Smooth muscle cell (in vitro differentiated cells): ENCODE data around the gene UBE2S. TPM values are rescaled to one million over a fixed set of nuclear protein-coding genes. Genes with fewer than 3 reads are reported as not detected.
"Not testable (repeated sequence)": the region's sequence is repeated elsewhere in the genome, so short reads cannot be mapped to it uniquely, and the experiment has no call there.

ENCODE experiments used
- DNase-seq: peaks from one replicate; lab custom pipeline; 2025; ENCODE audit not compliant: unreplicated experiment; lab: John Stamatoyannopoulos, UW
- H2AFZ ChIP-seq: fragments of 200-600 bp; sonication (generic); 2 replicates; pipeline ENCODE4 v1.6.0; 2016; ENCODE audit warnings: antibody characterized with exemption, low read depth, mild to moderate bottlenecking
- H3F3A ChIP-seq: fragments of 200-600 bp; sonication (generic); 2 replicates; pipeline ENCODE4 v1.6.0; 2017; ENCODE audit warnings: antibody characterized with exemption, low read depth
- H3K27ac ChIP-seq: fragments of 200-600 bp; sonication (generic); 2 replicates; pipeline ENCODE4 v1.5.1; 2016; ENCODE audit warnings: low read depth, mild to moderate bottlenecking
- H3K27me3 ChIP-seq: fragments of 200-600 bp; sonication (generic); 2 replicates; pipeline ENCODE4 v1.6.1; 2016; ENCODE audit warnings: low read depth, mild to moderate bottlenecking
- H3K36me3 ChIP-seq: fragments of 200-600 bp; sonication (generic); 2 replicates; pipeline ENCODE4 v1.5.1; 2016; ENCODE audit warnings: low read depth
- H3K4me1 ChIP-seq: fragments of 200-600 bp; sonication (generic); 2 replicates; pipeline ENCODE4 v1.5.1; 2016; ENCODE audit warnings: low read depth
- H3K4me2 ChIP-seq: fragments of 200-600 bp; sonication (generic); 2 replicates; pipeline ENCODE4 v1.6.0; 2016; ENCODE audit warnings: mild to moderate bottlenecking
- H3K4me3 ChIP-seq: fragments of 200-600 bp; sonication (generic); 2 replicates; pipeline ENCODE4 v1.5.1; 2016; ENCODE audit warnings: mild to moderate bottlenecking
- H3K79me2 ChIP-seq: fragments of 200-600 bp; sonication (generic); 2 replicates; pipeline ENCODE4 v1.6.0; 2016; ENCODE audit warnings: low read depth, mild to moderate bottlenecking
- H3K9ac ChIP-seq: fragments of 200-600 bp; sonication (generic); 2 replicates; pipeline ENCODE4 v1.6.0; 2016; ENCODE audit warnings: low read depth
- H3K9me3 ChIP-seq: fragments of 200-600 bp; sonication (generic); replicated peaks from 2 replicates; pipeline ENCODE4 v1.5.1; 2016; ENCODE audit warnings: low read depth
- H4K20me1 ChIP-seq: fragments of 200-600 bp; sonication (generic); 2 replicates; pipeline ENCODE4 v1.6.0; 2016; ENCODE audit warnings: low read depth
- CTCF ChIP-seq: fragments of 200-600 bp; sonication (generic); IDR thresholded peaks from 2 replicates; pipeline ENCODE4 v1.5.1; 2017; ENCODE audit warnings: borderline replicate concordance, mild to moderate bottlenecking, antibody characterized with exemption; ENCODE audit not compliant: insufficient read depth, poor library complexity, severe bottlenecking
- WGBS: methylation state at CpG from one replicate; pipeline ENCODE4 v1.1.7; 2016; ENCODE audit warnings: low lambda C conversion rate; 5-methylcytosine and 5-hydroxymethylcytosine counted together
- polyA plus RNA-seq: library from polyadenylated mRNA; unstranded; fragments of >200 nt; fragmentation: Nextera tagmentation; extraction: Ambion mirVana; gene quantifications from 2 replicates; pipeline ENCODE4 v1.2.1, GENCODE V29; 2016
- total RNA-seq: library from RNA; depleted of rRNA; stranded (reverse); fragments of >200 nt; gene quantifications from 2 replicates; pipeline ENCODE4 v1.2.3, GENCODE V29; 2014

UBE2S gene
- total and polyA plus RNA-seq, 2 experiments from 2014 or later = 39.9 to 171 TPM

GRCh38 chr19:55423225-55424005 lies 15.8 kb upstream of the UBE2S start:
- WGBS = 70% methylated on average over 13 of the region's 13 CpGs
- H2AFZ ChIP-seq = no peak overlapping the region

GRCh38 chr19:55421281-55421680 lies 13.7 kb upstream of the UBE2S start:
- not testable (repeated sequence) for H3K4me1 ChIP-seq, H3K4me3 ChIP-seq, H3K27me3 ChIP-seq, DNase-seq, H3K36me3 ChIP-seq, H3K27ac ChIP-seq, H2AFZ ChIP-seq, H3F3A ChIP-seq, H4K20me1 ChIP-seq, H3K9ac ChIP-seq, H3K9me3 ChIP-seq, H3K4me2 ChIP-seq, H3K79me2 ChIP-seq
- 87% methylated on average over 4 of the region's 4 CpGs for WGBS

More at GRCh38 chr19:55423225-55424005, 15.8 kb upstream of the UBE2S start:
- Histone ChIP-seq H4K20me1 (no peaks in the 10 kb centered on the region), H3K4me3 (no peak overlapping the region), H3K4me2 (no peak overlapping the region), H3F3A (no peaks in the 10 kb centered on the region), H3K4me1 (no peaks in the 10 kb centered on the region), H3K36me3 (no peaks in the 10 kb centered on the region), H3K27me3 (no peaks in the 10 kb centered on the region), H3K9ac (no peak overlapping the region), H3K79me2 (no peaks in the 10 kb centered on the region), H3K27ac (no peak overlapping the region), H3K9me3 (no peaks in the 10 kb centered on the region)
- no peak for DNase-seq
- TF ChIP-seq CTCF = no peak

GRCh38 chr19:55419624-55420236 lies 12.1 kb upstream of the UBE2S start:
- TF ChIP-seq CTCF = no peak

GRCh38 chr19:55419103-55419502 lies 11.5 kb upstream of the UBE2S start:
- Histone ChIP-seq H3K79me2 (no peaks in the 10 kb centered on the region), H3K36me3 (no peaks in the 10 kb centered on the region), H3K4me1 (no peaks in the 10 kb centered on the region), H3K27me3 (no peaks in the 10 kb centered on the region), H3K4me3 (no peak overlapping the region), H3K4me2 (no peak overlapping the region), H2AFZ (no peak overlapping the region), H3F3A (no peaks in the 10 kb centered on the region), H4K20me1 (no peaks in the 10 kb centered on the region), H3K9ac (no peak overlapping the region), H3K27ac (no peak overlapping the region), H3K9me3 (no peaks in the 10 kb centered on the region)
- TF ChIP-seq CTCF = no peak
- WGBS = 78% methylated on average over 5 of the region's 5 CpGs
- no peak for DNase-seq

More at GRCh38 chr19:55419624-55420236, 12.1 kb upstream of the UBE2S start:
- Histone ChIP-seq H2AFZ (no peak overlapping the region), H4K20me1 (no peaks in the 10 kb centered on the region), H3K9me3 (no peaks in the 10 kb centered on the region), H3K4me2 (no peak overlapping the region), H3K4me3 (no peak overlapping the region), H3K4me1 (no peaks in the 10 kb centered on the region), H3K36me3 (no peaks in the 10 kb centered on the region), H3F3A (no peaks in the 10 kb centered on the region), H3K27me3 (no peaks in the 10 kb centered on the region), H3K79me2 (no peaks in the 10 kb centered on the region), H3K9ac (no peak overlapping the region), H3K27ac (no peak overlapping the region)
- DNase-seq = no peak
- 70% methylated on average over 5 of the region's 5 CpGs for WGBS
